Liver (tissue), 3 donors: ENCODE results near the gene KIZ.

Source experiments
- GABPA ChIP-seq, 2 donors: IDR thresholded peaks in 1 of 2; conservative IDR thresholded peaks in 1 of 2; 2 replicates each; pipeline ENCODE4 v1.6.1; 2016; ENCODE audit warnings: antibody characterized with exemption in 2 of 2, mild to moderate bottlenecking in 1 of 2, moderate library complexity in 1 of 2
- JUND ChIP-seq, 2 donors: IDR thresholded peaks; 2 replicates each; pipeline ENCODE4 v1.6.1; 2016; ENCODE audit warnings: antibody characterized with exemption in 2 of 2
- RAD21 ChIP-seq, 2 donors: IDR thresholded peaks; 2 replicates each; pipeline ENCODE4 v1.6.1; 2016; ENCODE audit warnings: antibody characterized with exemption in 2 of 2, mild to moderate bottlenecking in 2 of 2
- REST ChIP-seq: IDR thresholded peaks from 2 replicates; pipeline ENCODE4 v1.6.1; 2016; ENCODE audit warnings: antibody characterized with exemption, mild to moderate bottlenecking
- RXRA ChIP-seq, 2 donors: IDR thresholded peaks; 2 replicates each; pipeline ENCODE4 v1.6.1; 2017 to 2018; ENCODE audit warnings: antibody characterized with exemption in 2 of 2, mild to moderate bottlenecking in 1 of 2
- YY1 ChIP-seq: IDR thresholded peaks from 2 replicates; pipeline ENCODE4 v1.6.1; 2016; ENCODE audit warnings: antibody characterized with exemption, mild to moderate bottlenecking
- TF ChIP-seq, protein P1 (sequence below): fragments of 150-350 bp; IDR thresholded peaks from 2 replicates; pipeline ENCODE4 v1.5.1; 2017; ENCODE audit warnings: improper control_type of control experiment, low read depth, low read length; ENCODE audit not compliant: missing input control
- donor health status: healthy.
- donor health status: healthy.

- no peak for TF ChIP-seq YY1
- TF ChIP-seq REST: no peak
- TF ChIP-seq, protein P1, sequence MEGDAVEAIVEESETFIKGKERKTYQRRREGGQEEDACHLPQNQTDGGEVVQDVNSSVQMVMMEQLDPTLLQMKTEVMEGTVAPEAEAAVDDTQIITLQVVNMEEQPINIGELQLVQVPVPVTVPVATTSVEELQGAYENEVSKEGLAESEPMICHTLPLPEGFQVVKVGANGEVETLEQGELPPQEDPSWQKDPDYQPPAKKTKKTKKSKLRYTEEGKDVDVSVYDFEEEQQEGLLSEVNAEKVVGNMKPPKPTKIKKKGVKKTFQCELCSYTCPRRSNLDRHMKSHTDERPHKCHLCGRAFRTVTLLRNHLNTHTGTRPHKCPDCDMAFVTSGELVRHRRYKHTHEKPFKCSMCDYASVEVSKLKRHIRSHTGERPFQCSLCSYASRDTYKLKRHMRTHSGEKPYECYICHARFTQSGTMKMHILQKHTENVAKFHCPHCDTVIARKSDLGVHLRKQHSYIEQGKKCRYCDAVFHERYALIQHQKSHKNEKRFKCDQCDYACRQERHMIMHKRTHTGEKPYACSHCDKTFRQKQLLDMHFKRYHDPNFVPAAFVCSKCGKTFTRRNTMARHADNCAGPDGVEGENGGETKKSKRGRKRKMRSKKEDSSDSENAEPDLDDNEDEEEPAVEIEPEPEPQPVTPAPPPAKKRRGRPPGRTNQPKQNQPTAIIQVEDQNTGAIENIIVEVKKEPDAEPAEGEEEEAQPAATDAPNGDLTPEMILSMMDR: no peak
- no peak for TF ChIP-seq GABPA (IDR thresholded peaks at IDR 0.05 in 1 of 2, conservative IDR thresholded peaks at IDR 0.05 in 1 of 2)
- TF ChIP-seq JUND (IDR thresholded peaks at IDR 0.05): no peak
- TF ChIP-seq RXRA (IDR thresholded peaks at IDR 0.05): no peak
- TF ChIP-seq RAD21 (IDR thresholded peaks at IDR 0.05): no peak
These were observed 29.4 kb upstream of the KIZ start for GRCh38 chr20:21096321-21097043.
